Neural progenitor cell (in vitro differentiated cells): ENCODE data around the gene ZNF146.

ENCODE experiments used
- EZH2 ChIP-seq: fragments of 200-600 bp; sonication (generic); IDR thresholded peaks from 2 replicates; pipeline ENCODE4 v1.6.1; 2017; ENCODE audit warnings: antibody characterized with exemption, mild to moderate bottlenecking, moderate library complexity
- EZH2phosphoT487 ChIP-seq: fragments of 200-600 bp; sonication (generic); IDR thresholded peaks from 2 replicates; pipeline ENCODE4 v1.6.1; 2017; ENCODE audit warnings: antibody characterized with exemption
- TF ChIP-seq, protein P1 (sequence below): fragments of 200-600 bp; sonication (generic); IDR thresholded peaks from 2 replicates; pipeline ENCODE4 v1.5.1; 2017; ENCODE audit warnings: antibody characterized with exemption, mild to moderate bottlenecking

GRCh38 chr19:36225219-36225892 is 10.4 kb downstream of the ZNF146 start:
- no peak for TF ChIP-seq EZH2
- TF ChIP-seq, protein P1, sequence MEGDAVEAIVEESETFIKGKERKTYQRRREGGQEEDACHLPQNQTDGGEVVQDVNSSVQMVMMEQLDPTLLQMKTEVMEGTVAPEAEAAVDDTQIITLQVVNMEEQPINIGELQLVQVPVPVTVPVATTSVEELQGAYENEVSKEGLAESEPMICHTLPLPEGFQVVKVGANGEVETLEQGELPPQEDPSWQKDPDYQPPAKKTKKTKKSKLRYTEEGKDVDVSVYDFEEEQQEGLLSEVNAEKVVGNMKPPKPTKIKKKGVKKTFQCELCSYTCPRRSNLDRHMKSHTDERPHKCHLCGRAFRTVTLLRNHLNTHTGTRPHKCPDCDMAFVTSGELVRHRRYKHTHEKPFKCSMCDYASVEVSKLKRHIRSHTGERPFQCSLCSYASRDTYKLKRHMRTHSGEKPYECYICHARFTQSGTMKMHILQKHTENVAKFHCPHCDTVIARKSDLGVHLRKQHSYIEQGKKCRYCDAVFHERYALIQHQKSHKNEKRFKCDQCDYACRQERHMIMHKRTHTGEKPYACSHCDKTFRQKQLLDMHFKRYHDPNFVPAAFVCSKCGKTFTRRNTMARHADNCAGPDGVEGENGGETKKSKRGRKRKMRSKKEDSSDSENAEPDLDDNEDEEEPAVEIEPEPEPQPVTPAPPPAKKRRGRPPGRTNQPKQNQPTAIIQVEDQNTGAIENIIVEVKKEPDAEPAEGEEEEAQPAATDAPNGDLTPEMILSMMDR = no peak
- TF ChIP-seq EZH2phosphoT487 = no peak
